ENCODE results near the gene OR13C3. TPM values are rescaled to one million over a fixed set of nuclear protein-coding genes. Genes with fewer than 3 reads are reported as not detected.

OR13C3 gene
- total and polyA plus RNA-seq, 2 of the 4 experiments (the other 2 are of a cell fraction), result not detected

- TF ChIP-seq USF2 (IDR thresholded peaks at IDR 0.05; ENCODE audit: low read depth, low read length) (no peak), SMC3 (IDR thresholded peaks at IDR 0.05; ENCODE audit: low read depth, low read length) (no peak), RCOR1 (IDR thresholded peaks at IDR 0.05; ENCODE audit: insufficient replicate concordance, low read length) (no peak), CEBPB (IDR thresholded peaks at IDR 0.05; ENCODE audit: low read depth, low read length) (no peak), RFX5 (IDR thresholded peaks at IDR 0.05; ENCODE audit: low read depth, low read length) (no peak), MXI1 (IDR thresholded peaks at IDR 0.05; ENCODE audit: borderline replicate concordance, low read depth, low read length) (no peak), CHD1 (IDR thresholded peaks at IDR 0.05; ENCODE audit: low read depth, low read length) (no peak), FOS (IDR thresholded peaks at IDR 0.05; ENCODE audit: low read depth, low read length) (no peak), POLR2A (IDR thresholded peaks at IDR 0.05; ENCODE audit: low read depth, low read length) (no peak), MAFK (IDR thresholded peaks at IDR 0.05; ENCODE audit: low read depth, low read length) (no peak), ELK1 (IDR thresholded peaks at IDR 0.05; ENCODE audit: borderline replicate concordance, low read depth, low read length) (no peak), BHLHE40 (IDR thresholded peaks at IDR 0.05; ENCODE audit: low read depth, low read length) (no peak), RAD21 (IDR thresholded peaks at IDR 0.05; ENCODE audit: low read length) (no peak), MAZ (IDR thresholded peaks at IDR 0.05; ENCODE audit: borderline replicate concordance, low read depth, low read length) (no peak), NFE2L2 (IDR thresholded peaks at IDR 0.05; ENCODE audit: low read depth, low read length) (no peak)
- intact Hi-C loops (cut with micrococcal nuclease), result no loop called here
Measured at GRCh38 chr9:104556830-104557634, 20.4 kb upstream of the OR13C3 start.

More at GRCh38 chr9:104556830-104557634, 20.4 kb upstream of the OR13C3 start:
- Histone ChIP-seq H3K4me3 (ENCODE audit: insufficient read depth, low read depth, low read length) (no peak overlapping the region), H3K79me1 (ENCODE audit: low read depth in 1 of 2, low read length in 2 of 2) (no peaks in the 10 kb centered on the region), H4K8ac (ENCODE audit: low read depth in 2 of 2, low read length in 2 of 2) (no peak overlapping the region), H4K20me1 (ENCODE audit: insufficient read depth, low read length) (no peaks in the 10 kb centered on the region), H3K27me3 (ENCODE audit: control insufficient read depth, insufficient read depth, low read length) (no peaks in the 10 kb centered on the region), H2AFZ (replicated peaks; ENCODE audit: low read length, poor library complexity) (no peak overlapping the region), H3K27ac (ENCODE audit: insufficient read depth, low read length) (no peak overlapping the region), H2BK20ac (ENCODE audit: low read depth, low read length) (no peak overlapping the region), H3K14ac (replicated peaks; ENCODE audit: low read depth, low read length) (no peak overlapping the region), H2AK5ac (ENCODE audit: low read depth, low read length) (no peak overlapping the region), H2BK15ac (ENCODE audit: low read depth, low read length) (no peak overlapping the region), H2BK120ac (ENCODE audit: low read depth, low read length) (no peak overlapping the region), H3K56ac (ENCODE audit: extremely low read depth, insufficient read depth, low read length) (no peak overlapping the region), H3K23ac (ENCODE audit: low read depth, low read length) (no peak overlapping the region), H3K9me3 (ENCODE audit: control insufficient read depth, insufficient read depth, low read length) (peaks cover 3% of the 10 kb centered on the region; the same call in 1 of the 2 replicates), H4K5ac (ENCODE audit: low read depth, low read length) (no peak overlapping the region), H4K91ac (ENCODE audit: insufficient read depth, low read depth, low read length) (no peak overlapping the region), H3K36me3 (ENCODE audit: control insufficient read depth, insufficient read depth, low read length) (no peaks in the 10 kb centered on the region), H3K18ac (ENCODE audit: low read depth, low read length) (no peak overlapping the region), H2AK9ac (replicated peaks; ENCODE audit: low read depth, low read length, poor library complexity) (no peak overlapping the region), H3K9ac (ENCODE audit: low read depth, low read length) (no peak overlapping the region), H2BK5ac (ENCODE audit: low read depth, low read length, poor library complexity, severe bottlenecking) (no peak overlapping the region), H3K9me1 (ENCODE audit: insufficient read depth, low read length) (no peaks in the 10 kb centered on the region), H3K4me1 (ENCODE audit: control insufficient read depth, insufficient read depth, low read length) (no peaks in the 10 kb centered on the region), H3K4ac (ENCODE audit: low read depth, low read length) (no peak overlapping the region), H3K4me2 (ENCODE audit: low read depth, low read length) (no peak overlapping the region)
- BruUV-seq (replicated peaks), result no TSS peak
- CTCF ChIA-PET, result no interaction called here
- dilution Hi-C loops (cut with HindIII; ENCODE audit: low sequenced_read_pairs, unreplicated experiment) (no loop called here), in situ Hi-C loops (cut with MboI; ENCODE audit: low sequenced_read_pairs) (no loop called here)
- ATAC-seq (ENCODE audit: low read depth) (no peak), DNase-seq (no peak)
- POLR2A ChIA-PET (ENCODE audit: unreplicated experiment), result no interaction called here
- WGBS, 2 experiments (ENCODE audit: extremely low coverage in 2 of 2, insufficient read length in 1 of 2), result 0% methylated on average over 2 of the region's 8 CpGs; no CpG with 5 or more reads in 1 of the 2 experiments
